Choroid plexus epithelial cell (primary cell): Measurements from ENCODE around the gene TCEAL4.

Experiments
- DNase-seq: peaks from one replicate; pipeline ENCODE4 v3.0.0-alpha.2; 2010; ENCODE audit warnings: low read depth
- H3K4me3 ChIP-seq: 2 replicates; pipeline ENCODE4 v1.5.1; 2011; ENCODE audit warnings: low read depth, mild to moderate bottlenecking, control low read depth, low read length, moderate library complexity
- TF ChIP-seq, protein P1 (sequence below): conservative IDR thresholded peaks from 2 replicates; pipeline ENCODE4 v1.5.1; 2011; ENCODE audit warnings: low read depth, mild to moderate bottlenecking, control low read depth, inconsistent platforms, low read length, moderate library complexity

The TCEAL4 gene

DNA sequence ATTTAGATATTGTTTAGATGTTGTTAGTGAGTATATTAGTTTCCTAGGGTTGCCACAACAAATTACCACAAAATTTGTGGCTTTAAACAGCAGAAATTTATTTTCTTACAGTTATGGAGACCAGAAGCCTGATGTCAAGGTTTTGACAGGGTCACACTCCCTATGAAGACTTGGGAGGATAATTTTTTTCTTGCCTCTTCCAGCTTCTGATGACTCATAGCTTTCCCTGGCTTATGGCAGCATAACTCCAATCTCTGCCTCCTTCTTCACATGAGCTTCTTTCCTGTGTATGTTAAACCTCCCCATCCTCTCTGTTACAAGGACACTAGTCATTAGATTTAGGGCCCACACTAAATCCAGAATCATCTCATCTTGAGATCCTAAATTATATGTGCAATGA is 45.2 kb upstream of the TCEAL4 start:
- no peak overlapping the region for H3K4me3 ChIP-seq
- DNase-seq = peak; percentile 60
- TF ChIP-seq, protein P1, sequence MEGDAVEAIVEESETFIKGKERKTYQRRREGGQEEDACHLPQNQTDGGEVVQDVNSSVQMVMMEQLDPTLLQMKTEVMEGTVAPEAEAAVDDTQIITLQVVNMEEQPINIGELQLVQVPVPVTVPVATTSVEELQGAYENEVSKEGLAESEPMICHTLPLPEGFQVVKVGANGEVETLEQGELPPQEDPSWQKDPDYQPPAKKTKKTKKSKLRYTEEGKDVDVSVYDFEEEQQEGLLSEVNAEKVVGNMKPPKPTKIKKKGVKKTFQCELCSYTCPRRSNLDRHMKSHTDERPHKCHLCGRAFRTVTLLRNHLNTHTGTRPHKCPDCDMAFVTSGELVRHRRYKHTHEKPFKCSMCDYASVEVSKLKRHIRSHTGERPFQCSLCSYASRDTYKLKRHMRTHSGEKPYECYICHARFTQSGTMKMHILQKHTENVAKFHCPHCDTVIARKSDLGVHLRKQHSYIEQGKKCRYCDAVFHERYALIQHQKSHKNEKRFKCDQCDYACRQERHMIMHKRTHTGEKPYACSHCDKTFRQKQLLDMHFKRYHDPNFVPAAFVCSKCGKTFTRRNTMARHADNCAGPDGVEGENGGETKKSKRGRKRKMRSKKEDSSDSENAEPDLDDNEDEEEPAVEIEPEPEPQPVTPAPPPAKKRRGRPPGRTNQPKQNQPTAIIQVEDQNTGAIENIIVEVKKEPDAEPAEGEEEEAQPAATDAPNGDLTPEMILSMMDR = no peak

DNA sequence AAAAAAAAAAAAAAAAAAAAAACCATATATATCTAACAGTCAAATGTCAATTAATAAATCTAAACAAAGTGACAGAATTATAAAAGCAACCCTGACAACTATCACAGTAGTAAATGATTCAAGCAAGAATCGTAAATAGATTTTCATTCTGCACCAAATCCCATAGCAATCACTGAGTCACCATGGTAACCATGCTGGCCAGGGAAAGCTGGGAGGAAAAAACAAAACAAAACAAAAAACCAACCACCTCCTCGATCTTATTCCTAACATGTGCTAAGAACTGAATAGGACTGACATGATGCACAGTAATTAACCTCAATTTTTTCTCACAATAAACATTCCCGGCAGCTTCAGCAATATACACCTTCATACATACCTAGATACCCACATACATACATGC is 35.4 kb upstream of the TCEAL4 start:
- TF ChIP-seq, protein P1 = no peak
- DNase-seq = no peak
- no peak overlapping the region for H3K4me3 ChIP-seq

DNA sequence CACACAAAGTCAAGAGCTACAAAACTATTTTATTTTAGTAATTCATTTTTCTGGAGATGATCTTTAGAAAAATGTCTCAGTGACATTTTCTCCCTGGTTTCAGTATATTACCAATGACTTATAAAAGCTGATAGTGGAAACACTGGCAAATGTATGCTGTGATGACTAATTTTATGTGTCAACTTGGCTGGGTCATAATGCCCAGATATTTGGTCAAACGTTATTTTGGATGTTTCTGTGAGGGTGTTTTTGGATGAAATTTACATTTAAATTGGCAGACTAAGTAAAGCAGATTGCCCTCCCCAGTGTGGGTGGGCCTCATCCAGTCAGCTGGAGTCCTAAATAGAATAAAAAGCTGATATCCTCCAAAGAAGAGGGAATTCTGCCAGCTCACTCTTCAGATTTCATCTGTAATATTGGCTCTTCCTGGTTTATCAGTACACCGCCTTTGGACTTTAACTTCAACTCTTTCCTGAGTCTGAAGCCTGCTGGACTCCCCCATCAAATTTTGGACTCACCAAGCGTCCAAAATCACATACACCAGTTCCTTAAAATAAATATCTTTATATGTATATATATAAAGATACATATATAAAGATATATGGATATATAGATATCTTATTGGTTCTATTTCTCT is 34.8 kb upstream of the TCEAL4 start:
- TF ChIP-seq, protein P1 = no peak
- no peak for DNase-seq
- no peak overlapping the region for H3K4me3 ChIP-seq

DNA sequence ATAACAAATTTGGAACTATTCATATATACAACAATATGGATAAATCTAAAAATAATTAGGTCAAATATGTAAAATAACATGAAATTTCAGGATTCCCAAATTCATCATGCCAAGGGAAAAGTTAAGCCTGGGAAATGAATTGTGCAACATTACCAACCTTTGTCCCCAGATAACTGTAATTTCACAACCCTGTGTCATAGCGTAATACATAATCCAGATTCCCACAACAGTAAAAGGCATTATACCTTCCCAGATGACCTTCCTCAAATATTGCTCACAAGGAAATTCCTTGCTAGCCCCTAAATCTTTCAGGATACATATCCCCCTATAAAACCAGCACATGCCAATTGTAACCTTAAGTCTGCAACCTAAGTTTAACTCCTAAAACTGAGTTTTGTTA is 33.1 kb upstream of the TCEAL4 start:
- DNase-seq = no peak
- H3K4me3 ChIP-seq = no peak overlapping the region
- TF ChIP-seq, protein P1 = no peak

DNA sequence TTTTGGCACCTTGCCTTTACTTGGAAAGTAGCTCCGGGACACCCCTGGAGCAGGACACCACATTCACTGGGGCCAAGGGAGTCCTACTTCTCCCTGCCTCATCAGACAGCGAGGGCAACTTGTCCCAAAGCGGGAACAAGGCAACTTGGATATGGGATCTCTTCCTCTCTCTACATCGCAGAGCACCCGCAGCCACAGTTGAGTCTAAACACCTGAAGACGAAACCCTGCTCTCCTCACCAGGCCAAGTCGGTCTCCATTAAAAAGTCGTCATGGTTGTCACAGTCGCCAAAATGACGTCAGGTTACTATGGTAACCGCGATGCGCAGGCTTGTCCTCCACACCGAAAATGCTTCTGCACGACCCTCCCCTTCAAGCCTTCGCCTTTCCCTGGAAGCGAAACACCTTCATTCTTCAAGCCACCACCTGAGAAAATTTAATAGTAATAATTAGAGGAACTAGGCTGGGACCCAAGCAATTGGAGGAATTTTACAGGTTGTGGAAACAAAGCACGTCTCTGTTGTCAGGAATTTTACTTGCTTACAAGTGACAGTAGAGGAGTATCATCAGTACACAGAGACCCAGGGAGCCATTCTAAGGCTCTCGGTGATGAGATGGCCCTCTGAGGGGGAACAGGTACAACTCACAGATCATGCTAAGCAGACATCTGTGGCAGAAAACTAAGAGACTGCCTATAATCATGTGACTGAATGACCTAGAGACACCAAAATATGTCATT is 30.5 kb upstream of the TCEAL4 start:
- peak; percentile 72 for DNase-seq

GRCh38 chrX:103556963-103557612 is 28.2 kb upstream of the TCEAL4 start:
- TF ChIP-seq, protein P1 = no peak
- no peak overlapping the region for H3K4me3 ChIP-seq
- DNase-seq = no peak

More for the DNA sequence above, 30.5 kb upstream of the TCEAL4 start:
- TF ChIP-seq, protein P1 = no peak
- peak overlapping the region; percentile 60 for H3K4me3 ChIP-seq
